HCT116 (cell line): ENCODE measurements around the gene TRIM65. TPM values are rescaled to one million over a fixed set of nuclear protein-coding genes. Genes with fewer than 3 reads are reported as not detected.

Source experiments
- ATAC-seq: fragments of 200-7000 bp; cut with Tn5 transposase; 2 replicates; pipeline ENCODE4 v1.9.1; 2020; ENCODE audit warnings: mild to moderate bottlenecking, moderate library complexity
- BruUV-seq: library from RNA; stranded (reverse); fragments of 400-500 nt; replicated peaks from 2 replicates; lab custom pipeline; 2021; lab: Mats Ljungman, UMichigan
- CTCF ChIA-PET: fragments of 300-600 bp; sonication (Branson Sonifier 250); formaldehyde crosslinking; loops from one replicate; lab custom pipeline; 2021; ENCODE audit warnings: antibody characterized with exemption; lab: Charles Lee
- POLR2A ChIA-PET: fragments of 300-600, 350-600 bp; sonication (Branson Sonifier 250); formaldehyde crosslinking; loops from one replicate; lab custom pipeline; 2021; ENCODE audit warnings: antibody characterized with exemption; lab: Charles Lee
- RAD21 ChIA-PET, 2 experiments: fragments of 300-600 bp; sonication (Branson Sonifier 250); formaldehyde crosslinking; loops; one replicate each; lab custom pipeline; 2023; ENCODE audit warnings: low total read pairs in 2 of 2; ENCODE audit not compliant: uncharacterized antibody in 2 of 2, unreplicated experiment in 2 of 2, low non-redundant PET in 1 of 2; lab: Charles Lee
- DNase-seq: peaks from one replicate; pipeline ENCODE4 v3.0.0-alpha.2; 2010; ENCODE audit warnings: low read depth, low spot score
- H2AFZ ChIP-seq: fragments of 200-600 bp; shearing (Covaris generic), sonication (generic); 2 replicates; pipeline ENCODE4 v1.6.1; 2017; ENCODE audit warnings: low read depth, mixed run types, mixed read lengths, antibody characterized with exemption, low read length; ENCODE audit not compliant: poor library complexity, severe bottlenecking
- H3K27ac ChIP-seq: 2 replicates; pipeline ENCODE4 v1.5.1; 2012; ENCODE audit warnings: low read depth, low read length
- H3K27me3 ChIP-seq: fragments of 200-600 bp; sonication (generic); 2 replicates; pipeline ENCODE4 v1.6.1; 2016; ENCODE audit warnings: mixed run types, low read length, mixed read lengths; ENCODE audit not compliant: insufficient read depth
- H3K36me3 ChIP-seq, 2 experiments: fragments of 200-500 bp in 1 of 2; fragments of 200-600 bp in 1 of 2; sonication (Bioruptor generic) in 1 of 2; sonication (generic) in 1 of 2; 2 replicates each; pipeline versions ENCODE4 v1.5.1 to v1.6.1; 2014 to 2016; ENCODE audit warnings: low read length in 2 of 2, inconsistent platforms in 1 of 2, mixed read lengths in 1 of 2, mixed run types in 1 of 2; ENCODE audit not compliant: insufficient read depth in 2 of 2, control insufficient read depth in 1 of 2
- H3K4me1 ChIP-seq, 2 experiments: fragments of 200-600 bp in 1 of 2; sonication (generic) in 1 of 2; 2 replicates each; pipeline versions ENCODE4 v1.5.1 to v1.6.1; 2012 to 2017; ENCODE audit warnings: low read length in 2 of 2, inconsistent platforms in 1 of 2, mild to moderate bottlenecking in 1 of 2, mixed read lengths in 1 of 2, mixed run types in 1 of 2, moderate library complexity in 1 of 2; ENCODE audit not compliant: insufficient read depth in 2 of 2, control insufficient read depth in 1 of 2
- H3K4me2 ChIP-seq: fragments of 200-600 bp; sonication (generic); 2 replicates; pipeline ENCODE4 v1.6.1; 2017; ENCODE audit warnings: mixed run types, low read length, mixed read lengths
- H3K4me3 ChIP-seq, 2 experiments: fragments of 200-600 bp in 1 of 2; sonication (generic) in 1 of 2; replicated peaks in 1 of 2; 2 replicates each; pipeline ENCODE4 v1.5.1; 2011 to 2016; ENCODE audit warnings: low read length in 2 of 2, control low read depth in 1 of 2, low read depth in 1 of 2, mild to moderate bottlenecking in 1 of 2, mixed read lengths in 1 of 2, mixed run types in 1 of 2
- H3K79me2 ChIP-seq: fragments of 200-600 bp; sonication (generic); 2 replicates; pipeline ENCODE4 v1.6.1; 2017; ENCODE audit warnings: mild to moderate bottlenecking, mixed run types, low read length, moderate library complexity, mixed read lengths; ENCODE audit not compliant: insufficient read depth
- H3K9ac ChIP-seq: fragments of 200-600 bp; sonication (generic); 2 replicates; pipeline ENCODE4 v1.6.1; 2016; ENCODE audit warnings: low read length, mixed read lengths
- H3K9me2 ChIP-seq: fragments of 200-600 bp; sonication (generic), shearing (Covaris generic); 2 replicates; pipeline ENCODE4 v1.6.1; 2017; ENCODE audit warnings: mixed run types, mild to moderate bottlenecking, moderate library complexity; ENCODE audit not compliant: insufficient read depth
- H3K9me3 ChIP-seq, 2 experiments: fragments of 200-500 bp in 1 of 2; fragments of 200-600 bp in 1 of 2; sonication (Bioruptor generic) in 1 of 2; sonication (generic) in 1 of 2; 2 replicates each; pipeline ENCODE4 v1.6.1; 2014 to 2017; ENCODE audit warnings: low read length in 2 of 2, mixed read lengths in 2 of 2, inconsistent platforms in 1 of 2, low read depth in 1 of 2, mild to moderate bottlenecking in 1 of 2, mixed run types in 1 of 2, moderate library complexity in 1 of 2; ENCODE audit not compliant: control insufficient read depth in 1 of 2, insufficient read depth in 1 of 2
- H4K20me1 ChIP-seq: fragments of 200-600 bp; sonication (generic), shearing (Covaris generic); 2 replicates; pipeline ENCODE4 v1.6.1; 2017; ENCODE audit warnings: mixed run types, mild to moderate bottlenecking, moderate library complexity; ENCODE audit not compliant: insufficient read depth
- EGR1 ChIP-seq: IDR thresholded peaks from 2 replicates; pipeline ENCODE4 v1.6.1; 2012; ENCODE audit warnings: low read depth
- ELF1 ChIP-seq: IDR thresholded peaks from 2 replicates; pipeline ENCODE4 v1.6.1; 2012; ENCODE audit warnings: low read depth, borderline replicate concordance
- EZH2 ChIP-seq: fragments of 200-600 bp; sonication (generic); IDR thresholded peaks from 2 replicates; pipeline ENCODE4 v1.6.1; 2017; ENCODE audit warnings: antibody characterized with exemption, mixed run types
- EZH2phosphoT487 ChIP-seq: fragments of 200-600 bp; IDR thresholded peaks from 2 replicates; pipeline ENCODE4 v1.6.1; 2018; ENCODE audit warnings: antibody characterized with exemption, borderline replicate concordance
- FOSL1 ChIP-seq: IDR thresholded peaks from 2 replicates; pipeline ENCODE4 v1.6.1; 2012; ENCODE audit warnings: low read depth
- JUND ChIP-seq: IDR thresholded peaks from 2 replicates; pipeline ENCODE4 v1.6.1; 2012
- POLR2AphosphoS5 ChIP-seq: IDR thresholded peaks from 2 replicates; pipeline ENCODE4 v1.6.1; 2011; ENCODE audit warnings: mild to moderate bottlenecking, low read depth, low read length, moderate library complexity
- SIN3A ChIP-seq: IDR thresholded peaks from 2 replicates; pipeline ENCODE4 v1.6.1; 2012; ENCODE audit warnings: low read depth
- SP1 ChIP-seq: IDR thresholded peaks from 2 replicates; pipeline ENCODE4 v1.6.1; 2012; ENCODE audit warnings: low read depth
- SRF ChIP-seq: IDR thresholded peaks from 2 replicates; pipeline ENCODE4 v1.6.1; 2012; ENCODE audit warnings: low read depth
- TCF7L2 ChIP-seq: IDR thresholded peaks from 2 replicates; pipeline ENCODE4 v1.7.0; 2011; ENCODE audit warnings: borderline replicate concordance, inconsistent platforms; ENCODE audit not compliant: insufficient read depth, insufficient read length; ENCODE audit errors: extremely low read depth
- YY1 ChIP-seq: IDR thresholded peaks from 2 replicates; pipeline ENCODE4 v1.6.1; 2011; ENCODE audit warnings: low read length, low read depth, moderate library complexity, mild to moderate bottlenecking; ENCODE audit not compliant: insufficient replicate concordance; ENCODE audit errors: extremely low read depth
- ZFX ChIP-seq: fragments of 450-650 bp; IDR thresholded peaks from 2 replicates; pipeline ENCODE4 v1.6.1; 2017
- ZNF274 ChIP-seq: fragments of 200-500 bp; sonication (Bioruptor generic); IDR thresholded peaks from 2 replicates; pipeline ENCODE4 v1.6.1; 2014; ENCODE audit warnings: mild to moderate bottlenecking, low read depth, low read length, inconsistent platforms
- intact Hi-C: fragments of 100-400 bp; cut with micrococcal nuclease; formaldehyde crosslinking; loops from 2 replicates; pipeline ENCODE4 v1.10.0; 2022
- total RNA-seq: library from RNA; stranded (reverse); gene quantifications from one replicate; pipeline ENCODE4 v1.2.1, GENCODE V29; 2021; ENCODE audit not compliant: unreplicated experiment
- TF ChIP-seq, protein P1 (sequence below), 3 experiments: fragments of 200-600 bp in 1 of 3; sonication (generic) in 1 of 3; IDR thresholded peaks in 2 of 3; conservative IDR thresholded peaks in 1 of 3; 2 replicates each; pipeline ENCODE4 v1.5.1; 2012 to 2017; ENCODE audit warnings: low read depth in 2 of 3, low read length in 2 of 3, antibody characterized with exemption in 1 of 3, borderline replicate concordance in 1 of 3, control low read depth in 1 of 3, mild to moderate bottlenecking in 1 of 3, mixed read lengths in 1 of 3, mixed run types in 1 of 3, moderate library complexity in 1 of 3; ENCODE audit not compliant: insufficient read depth in 1 of 3
- TF ChIP-seq, protein P2 (sequence below): IDR thresholded peaks from 2 replicates; pipeline ENCODE4 v1.6.1; 2012
- TF ChIP-seq, protein P3 (sequence below): IDR thresholded peaks from 2 replicates; pipeline ENCODE4 v1.6.1; 2012

Gene TRIM65
- total RNA-seq, 1 experiment from 2014 or later: 53.0 TPM

DNA sequence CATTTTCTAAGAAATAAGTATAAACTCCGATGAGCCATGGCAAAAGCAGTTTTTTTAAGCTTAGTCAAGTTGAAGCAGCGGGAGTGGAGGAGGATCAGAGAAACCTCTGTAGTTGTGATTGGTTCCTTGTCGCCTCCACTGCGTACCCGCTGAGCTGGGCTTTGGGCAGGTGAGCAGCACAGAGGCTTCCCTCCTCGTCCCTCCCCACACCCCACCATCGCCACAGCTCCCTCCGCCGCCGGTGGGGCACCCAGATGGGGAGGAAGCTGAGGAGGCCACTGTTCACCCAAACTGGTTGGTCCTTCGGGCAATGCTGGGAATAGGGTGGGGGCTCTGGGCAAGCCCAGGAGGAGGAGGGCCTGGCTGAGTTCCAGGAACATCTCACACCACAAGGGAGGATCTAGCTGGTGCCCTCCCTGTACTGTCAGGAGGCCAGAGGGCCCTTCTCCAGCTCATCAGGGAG, 13.1 kb upstream of the TRIM65 start:
- Histone ChIP-seq H3K9me2 (no peaks in the 10 kb centered on the region), H3K27ac (no peak overlapping the region), H3K9ac (no peak overlapping the region), H3K79me2 (no peaks in the 10 kb centered on the region), H4K20me1 (no peaks in the 10 kb centered on the region), H3K4me3 (no peak overlapping the region), H3K36me3 (no peaks in the 10 kb centered on the region), H3K4me1 (peaks cover 15 to 26% of the 10 kb centered on the region in 2 experiments), H3K4me2 (no peak overlapping the region), H3K9me3 (no peaks in the 10 kb centered on the region), H2AFZ (no peak overlapping the region), H3K27me3 (no peaks in the 10 kb centered on the region)
- intact Hi-C loops: loop anchor here (10.0 kb wide), 1 partner anchor 195 kb away; the partner anchor contains the start of gene EXOC7
- ChIA-PET CTCF (interaction anchor here (0.8 to 1.1 kb wide), 2 partner anchors 17 to 96 kb away, joined by 3 to 5 read pairs; no protein-coding TSS in a partner anchor), POLR2A (no interaction called here), RAD21 (no interaction called here)
- DNase-seq (no peak), ATAC-seq (no peak)
- no peak for TF ChIP-seq ELF1
- no peak for TF ChIP-seq JUND
- TF ChIP-seq EZH2: no peak
- no peak for TF ChIP-seq FOSL1
- no peak for TF ChIP-seq POLR2AphosphoS5
- TF ChIP-seq ZFX: no peak
- TF ChIP-seq ZNF274: no peak
- TF ChIP-seq SRF: no peak
- TF ChIP-seq, protein P1, sequence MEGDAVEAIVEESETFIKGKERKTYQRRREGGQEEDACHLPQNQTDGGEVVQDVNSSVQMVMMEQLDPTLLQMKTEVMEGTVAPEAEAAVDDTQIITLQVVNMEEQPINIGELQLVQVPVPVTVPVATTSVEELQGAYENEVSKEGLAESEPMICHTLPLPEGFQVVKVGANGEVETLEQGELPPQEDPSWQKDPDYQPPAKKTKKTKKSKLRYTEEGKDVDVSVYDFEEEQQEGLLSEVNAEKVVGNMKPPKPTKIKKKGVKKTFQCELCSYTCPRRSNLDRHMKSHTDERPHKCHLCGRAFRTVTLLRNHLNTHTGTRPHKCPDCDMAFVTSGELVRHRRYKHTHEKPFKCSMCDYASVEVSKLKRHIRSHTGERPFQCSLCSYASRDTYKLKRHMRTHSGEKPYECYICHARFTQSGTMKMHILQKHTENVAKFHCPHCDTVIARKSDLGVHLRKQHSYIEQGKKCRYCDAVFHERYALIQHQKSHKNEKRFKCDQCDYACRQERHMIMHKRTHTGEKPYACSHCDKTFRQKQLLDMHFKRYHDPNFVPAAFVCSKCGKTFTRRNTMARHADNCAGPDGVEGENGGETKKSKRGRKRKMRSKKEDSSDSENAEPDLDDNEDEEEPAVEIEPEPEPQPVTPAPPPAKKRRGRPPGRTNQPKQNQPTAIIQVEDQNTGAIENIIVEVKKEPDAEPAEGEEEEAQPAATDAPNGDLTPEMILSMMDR (IDR thresholded peaks at IDR 0.05 in 2 of 3, conservative IDR thresholded peaks at IDR 0.05 in 1 of 3; ENCODE audit: borderline replicate concordance in 1 of 3, insufficient read depth in 1 of 3, low read depth in 2 of 3, low read length in 2 of 3): no peak
- TF ChIP-seq, protein P2, sequence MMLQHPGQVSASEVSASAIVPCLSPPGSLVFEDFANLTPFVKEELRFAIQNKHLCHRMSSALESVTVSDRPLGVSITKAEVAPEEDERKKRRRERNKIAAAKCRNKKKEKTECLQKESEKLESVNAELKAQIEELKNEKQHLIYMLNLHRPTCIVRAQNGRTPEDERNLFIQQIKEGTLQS: no peak
- no peak for TF ChIP-seq SP1
- no peak for TF ChIP-seq YY1
- TF ChIP-seq EGR1: no peak
- no peak for TF ChIP-seq SIN3A
- TF ChIP-seq, protein P3, sequence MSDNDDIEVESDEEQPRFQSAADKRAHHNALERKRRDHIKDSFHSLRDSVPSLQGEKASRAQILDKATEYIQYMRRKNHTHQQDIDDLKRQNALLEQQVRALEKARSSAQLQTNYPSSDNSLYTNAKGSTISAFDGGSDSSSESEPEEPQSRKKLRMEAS: no peak
- no peak for TF ChIP-seq EZH2phosphoT487
- TF ChIP-seq TCF7L2: no peak
- no TSS peak for BruUV-seq
